ENCODE results near the gene RLN2. TPM values are rescaled to one million over a fixed set of nuclear protein-coding genes. Genes with fewer than 3 reads are reported as not detected.
A peak's percentile ranks its signal among the peaks of the same experiment; 100 is the strongest.

RLN2 gene
- polyA plus RNA-seq, 1 donor: 2.1 TPM

DNA sequence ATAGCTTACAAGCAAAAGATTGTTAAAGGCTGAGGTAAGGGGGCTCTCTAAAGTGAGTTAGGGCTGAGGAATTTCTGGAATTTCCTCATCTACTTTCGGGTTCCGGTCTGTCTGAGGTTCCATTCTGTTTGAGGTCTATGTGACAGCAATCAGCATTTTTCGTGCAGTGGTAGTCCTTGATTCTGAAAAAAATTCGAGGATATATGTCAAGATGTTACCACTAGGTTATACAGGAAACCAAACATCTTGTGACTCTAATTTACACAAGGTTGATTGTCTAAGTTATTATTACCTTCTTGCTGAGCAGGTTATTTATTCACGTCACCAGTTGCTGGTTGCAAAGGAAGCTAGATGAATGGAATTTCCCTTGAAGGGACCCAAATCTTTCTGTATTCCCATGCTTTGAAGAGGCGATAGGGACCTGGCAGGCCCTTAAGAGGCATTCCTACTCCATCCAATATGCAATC lies 35.2 kb downstream of the RLN2 start:
- no peak for DNase-seq

DNA sequence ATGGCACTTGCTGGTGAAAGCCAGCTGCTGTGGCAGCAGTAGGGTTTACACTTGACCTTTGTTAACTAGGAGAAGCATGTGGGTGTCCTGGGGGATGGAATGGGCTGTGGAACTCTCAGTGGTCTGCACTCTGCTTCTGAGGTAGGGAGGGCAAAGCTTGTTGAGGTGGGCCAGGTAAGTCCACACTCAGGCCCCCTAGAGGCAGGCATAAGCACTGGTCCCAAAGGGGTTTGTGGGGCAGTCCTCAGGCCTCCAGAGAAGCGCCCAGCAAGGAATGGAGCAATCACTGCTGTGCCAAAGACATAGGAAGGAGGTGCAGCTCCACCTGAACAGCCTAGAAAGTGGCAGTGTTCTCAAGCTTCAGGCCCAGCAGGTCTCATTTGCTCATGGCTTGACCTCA lies 38.6 kb downstream of the RLN2 start:
- DNase-seq: no peak

DNA sequence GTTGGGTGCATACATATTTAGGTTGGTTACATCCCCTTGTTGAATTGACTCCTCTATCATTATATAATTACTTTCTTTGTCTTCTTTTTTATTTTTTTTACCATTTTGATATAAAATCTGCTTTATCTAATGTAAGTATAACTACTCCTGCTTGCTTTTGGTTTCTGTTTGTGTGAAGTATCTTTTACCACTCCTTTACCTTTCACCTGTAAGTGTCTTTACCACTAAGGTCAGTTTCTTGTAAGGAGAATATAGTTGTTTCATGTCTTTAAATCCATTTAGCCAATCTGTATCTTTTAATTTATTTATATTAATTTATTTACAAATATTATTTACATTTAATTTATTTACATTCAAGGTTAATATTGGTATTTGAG lies 40.3 kb downstream of the RLN2 start:
- DNase-seq: no peak

DNA sequence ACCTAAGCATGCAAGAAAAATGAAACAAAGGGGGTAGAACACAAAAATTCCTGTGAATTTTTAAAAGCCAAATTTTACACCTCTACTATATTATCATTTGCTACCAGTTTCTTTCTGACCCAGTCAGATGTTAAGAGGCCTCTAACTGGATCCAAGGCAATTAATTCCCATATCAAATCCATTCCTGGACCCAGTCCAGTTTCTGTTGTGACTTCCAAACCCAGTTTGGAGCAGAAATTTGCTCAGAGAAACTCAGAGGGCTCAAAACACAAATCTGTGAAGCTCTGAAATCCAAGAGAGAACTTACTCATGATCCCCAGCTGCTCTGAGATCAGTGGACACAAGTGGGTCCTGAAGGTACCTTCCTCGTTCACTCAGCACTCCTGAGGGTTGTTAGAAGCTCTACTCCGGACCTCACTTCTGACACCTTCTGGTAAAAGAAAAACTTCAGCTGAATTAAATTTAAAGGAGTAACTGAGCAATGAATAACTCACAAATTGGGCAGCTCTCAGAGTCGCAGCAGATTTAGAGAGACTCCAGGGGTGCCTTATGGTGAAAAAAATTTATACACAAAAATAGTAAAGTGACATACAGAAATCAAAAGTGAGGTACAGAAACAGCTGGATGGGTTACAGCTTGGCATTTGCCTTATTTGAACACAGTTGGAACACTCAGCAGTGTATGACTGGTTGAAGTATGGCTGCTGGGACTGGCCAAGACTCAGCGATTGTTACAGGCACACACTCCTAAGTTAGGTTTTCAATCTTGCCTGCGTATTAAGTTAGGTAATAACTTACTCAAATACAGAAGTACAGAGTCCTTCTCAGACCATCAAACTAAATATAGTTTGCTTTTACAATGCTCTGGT lies 40.9 kb downstream of the RLN2 start:
- DNase-seq: peak; percentile 2

Other genes with a start within 250 kb of the RLN2 start
- gene INSL6, start 119.1 kb downstream of the RLN2 start, polyA plus RNA-seq (ENCODE audit: insufficient read length): 0.60 TPM
- not detected for gene INSL4, start 73.3 kb downstream of the RLN2 start, polyA plus RNA-seq (ENCODE audit: insufficient read length)
- gene RLN1, start 35.2 kb upstream of the RLN2 start, polyA plus RNA-seq (ENCODE audit: insufficient read length): 0.52 TPM
- 33.4 TPM for gene PLGRKT, start 133.2 kb upstream of the RLN2 start, polyA plus RNA-seq (ENCODE audit: insufficient read length)
- 1.2 TPM for gene CD274, start 145.8 kb upstream of the RLN2 start, polyA plus RNA-seq (ENCODE audit: insufficient read length)
- gene PDCD1LG2, start 205.8 kb upstream of the RLN2 start, polyA plus RNA-seq (ENCODE audit: insufficient read length): 0.13 TPM

Measured in left kidney (tissue), 2 donors.